K562 treated with DMSO at 1 percent for 12 hours (cell line): ENCODE results near the gene PAX8. TPM values are rescaled to one million over a fixed set of nuclear protein-coding genes. Genes with fewer than 3 reads are reported as not detected.

Experiments
- total RNA-seq: library from RNA; unstranded; fragments of 300-600 nt; gene quantifications from 2 replicates; pipeline ENCODE4 v1.2.3, GENCODE V29; 2022; ENCODE audit not compliant: insufficient read depth

The PAX8 gene
- total RNA-seq = 1.6 and 2.9 TPM in 2 replicates

GRCh38 chr2:113278742-113279139 is at the start of gene PAX8:
Gene PAX8, minus strand, starts transcription at chr2:113278921. Its CDS starts 527 bp downstream, at chr2:113278394.

DNA sequence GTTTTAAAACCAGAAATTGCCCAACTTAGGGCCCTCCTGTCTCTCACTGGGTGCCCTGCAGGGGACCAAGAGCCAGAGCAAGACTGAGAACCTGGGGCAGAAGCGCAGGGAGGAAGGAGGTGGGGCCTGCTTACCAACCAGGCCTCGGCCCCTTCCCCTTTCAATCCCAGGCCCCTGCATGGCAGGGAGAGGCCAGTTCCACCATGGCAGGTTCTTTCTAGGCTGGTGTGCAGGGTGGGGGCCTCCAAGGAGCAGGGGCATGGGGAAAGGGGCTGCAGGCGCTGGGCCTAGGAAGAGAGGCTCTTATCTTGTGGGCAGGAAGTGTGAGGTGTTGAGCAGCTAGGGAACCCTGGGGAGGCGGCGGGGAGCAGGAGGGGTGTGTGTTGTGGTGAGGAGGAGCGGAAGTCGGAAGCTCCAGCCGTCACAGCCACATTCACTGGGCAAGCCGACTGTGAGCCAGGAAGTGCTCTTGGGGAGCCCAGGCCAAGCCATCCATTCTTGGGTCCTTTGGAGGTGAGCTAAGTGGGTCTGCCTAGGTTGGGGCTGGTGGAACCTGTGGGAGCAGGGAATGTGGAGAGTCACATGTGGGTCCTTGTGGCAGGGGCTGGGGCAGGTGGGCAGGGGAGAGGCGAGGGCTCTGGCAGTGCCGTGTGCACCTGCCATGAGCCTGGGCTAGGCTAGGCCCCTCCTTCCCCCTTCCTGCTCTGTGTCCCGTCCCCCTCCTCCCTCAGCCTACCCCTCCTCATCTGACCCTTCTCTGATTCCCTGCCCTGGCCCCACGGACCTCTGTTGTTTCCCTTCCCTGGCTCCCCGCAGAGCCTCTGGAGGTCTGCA is 105.0 kb downstream of the PAX8 start, which contains the start of gene PSD4:
TSS of gene PSD4 (plus strand) at position 430 of the 834 bp plus-strand sequence. CDS start 8,486 bp downstream, outside the sequence.

Other genes starting within 250 kb of the PAX8 start
- gene IL36B, start 226.1 kb downstream of the PAX8 start, total RNA-seq = not detected in 2 replicates
- not detected in 2 replicates for gene IL36RN, start 219.7 kb downstream of the PAX8 start, total RNA-seq
- gene IL1F10, start 211.0 kb downstream of the PAX8 start, total RNA-seq = not detected in 2 replicates
- gene IL1RN, start 151.3 kb downstream of the PAX8 start, total RNA-seq = not detected in 2 replicates
- 14.1 and 25.0 TPM in 2 replicates for gene PSD4, start 105.0 kb downstream of the PAX8 start, total RNA-seq
- gene ZNG1B, start 158.8 kb upstream of the PAX8 start, total RNA-seq = 13.0 and 15.5 TPM in 2 replicates
- 0.33 and 0.81 TPM in 2 replicates for gene FOXD4L1, start 219.7 kb upstream of the PAX8 start, total RNA-seq